NT2/D1 (cell line): Measurements from ENCODE around the gene ACACA.

Experiments used
- YY1 ChIP-seq: IDR thresholded peaks from 2 replicates; pipeline ENCODE4 v1.6.1; 2011; ENCODE audit not compliant: insufficient read length, insufficient read depth
- ZNF274 ChIP-seq: IDR thresholded peaks from 2 replicates; pipeline ENCODE4 v1.6.1; 2011; ENCODE audit warnings: mild to moderate bottlenecking, low read depth, low read length

- TF ChIP-seq ZNF274 (no peak), YY1 (no peak)
Observed at GRCh38 chr17:37239690-37240334, 166.8 kb downstream of the ACACA start.
